ENCODE data around the gene PLOD2.

DNA sequence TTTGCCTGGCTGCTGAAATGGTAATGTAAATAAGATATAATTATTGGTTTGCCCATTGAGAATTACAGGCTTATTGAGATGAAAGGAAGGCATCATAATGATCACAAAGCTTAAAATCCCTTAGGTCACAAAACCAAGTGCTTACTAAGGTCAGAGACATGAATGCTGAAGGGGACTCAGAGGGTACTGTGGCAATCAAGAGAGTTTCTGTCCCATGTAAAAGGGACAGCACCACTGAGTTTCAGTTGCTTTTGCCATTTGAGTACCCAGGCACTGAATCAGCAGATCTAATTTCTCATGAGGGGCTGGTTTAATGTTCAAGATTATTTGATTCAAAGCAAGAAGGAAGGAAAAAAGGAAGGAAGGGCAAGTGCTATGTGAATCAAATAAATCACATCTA, 127.0 kb downstream of the PLOD2 start:
- TF ChIP-seq, protein P1, sequence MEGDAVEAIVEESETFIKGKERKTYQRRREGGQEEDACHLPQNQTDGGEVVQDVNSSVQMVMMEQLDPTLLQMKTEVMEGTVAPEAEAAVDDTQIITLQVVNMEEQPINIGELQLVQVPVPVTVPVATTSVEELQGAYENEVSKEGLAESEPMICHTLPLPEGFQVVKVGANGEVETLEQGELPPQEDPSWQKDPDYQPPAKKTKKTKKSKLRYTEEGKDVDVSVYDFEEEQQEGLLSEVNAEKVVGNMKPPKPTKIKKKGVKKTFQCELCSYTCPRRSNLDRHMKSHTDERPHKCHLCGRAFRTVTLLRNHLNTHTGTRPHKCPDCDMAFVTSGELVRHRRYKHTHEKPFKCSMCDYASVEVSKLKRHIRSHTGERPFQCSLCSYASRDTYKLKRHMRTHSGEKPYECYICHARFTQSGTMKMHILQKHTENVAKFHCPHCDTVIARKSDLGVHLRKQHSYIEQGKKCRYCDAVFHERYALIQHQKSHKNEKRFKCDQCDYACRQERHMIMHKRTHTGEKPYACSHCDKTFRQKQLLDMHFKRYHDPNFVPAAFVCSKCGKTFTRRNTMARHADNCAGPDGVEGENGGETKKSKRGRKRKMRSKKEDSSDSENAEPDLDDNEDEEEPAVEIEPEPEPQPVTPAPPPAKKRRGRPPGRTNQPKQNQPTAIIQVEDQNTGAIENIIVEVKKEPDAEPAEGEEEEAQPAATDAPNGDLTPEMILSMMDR (IDR thresholded peaks at IDR 0.05) = no peak
- no peak for TF ChIP-seq POLR2A (IDR thresholded peaks at IDR 0.05)
